Stimulated activated CD8-positive, alpha-beta memory T cell treated with anti-CD3 and anti-CD28 coated beads, Interleukin-7, amount 100 ng/mL, for 48 hours (primary cell): Measurements from ENCODE around the gene CACNA1B.

Experiments used
- DNase-seq, 2 donors: peaks; one replicate each; pipeline ENCODE4 v3.0.0-alpha.2; 2020; ENCODE audit warnings: low read depth in 1 of 2; ENCODE audit errors: extremely low read depth in 1 of 2

Gene CACNA1B

GRCh38 chr9:137959641-137960411 lies 82.2 kb downstream of the CACNA1B start:
- no peak for DNase-seq

- DNase-seq = no peak
Observed at GRCh38 chr9:137960496-137960895, 82.9 kb downstream of the CACNA1B start.

- no peak for DNase-seq
Observed at GRCh38 chr9:137963525-137963924, 85.9 kb downstream of the CACNA1B start.

GRCh38 chr9:137965177-137965795 lies 87.7 kb downstream of the CACNA1B start:
- DNase-seq = no peak

GRCh38 chr9:137967280-137967953 lies 89.8 kb downstream of the CACNA1B start:
- DNase-seq = no peak

GRCh38 chr9:137968235-137968634 lies 90.7 kb downstream of the CACNA1B start:
- no peak for DNase-seq

GRCh38 chr9:137969008-137969407 lies 91.4 kb downstream of the CACNA1B start:
- no peak for DNase-seq

GRCh38 chr9:137969685-137970084 lies 92.1 kb downstream of the CACNA1B start:
- DNase-seq = no peak

- no peak for DNase-seq
Observed at GRCh38 chr9:137970098-137970497, 92.5 kb downstream of the CACNA1B start.

- DNase-seq = no peak
Observed at GRCh38 chr9:137970686-137971476, 93.3 kb downstream of the CACNA1B start.

- no peak for DNase-seq
Observed at GRCh38 chr9:137971477-137972138, 94.0 kb downstream of the CACNA1B start.

GRCh38 chr9:137972355-137972987 lies 94.9 kb downstream of the CACNA1B start:
- DNase-seq = no peak

GRCh38 chr9:137972988-137973470 lies 95.4 kb downstream of the CACNA1B start:
- no peak for DNase-seq

GRCh38 chr9:137973829-137974416 lies 96.3 kb downstream of the CACNA1B start:
- no peak for DNase-seq

GRCh38 chr9:137974746-137975526 lies 97.4 kb downstream of the CACNA1B start:
- DNase-seq = no peak

GRCh38 chr9:137975527-137975913 lies 97.9 kb downstream of the CACNA1B start:
- DNase-seq = no peak

- DNase-seq = no peak
Observed at GRCh38 chr9:137975936-137976565, 98.5 kb downstream of the CACNA1B start.

- no peak for DNase-seq
Observed at GRCh38 chr9:137977571-137978261, 100.1 kb downstream of the CACNA1B start.
